OCI-M1 (cell line): ENCODE results near the gene FAM78B.

ENCODE experiments used
- DNase-seq: peaks from one replicate; lab custom pipeline; 2025; lab: John Stamatoyannopoulos, UW

FAM78B gene

GRCh38 chr1:166064951-166065350 is 101.8 kb downstream of the FAM78B start:
- DNase-seq, result no peak

GRCh38 chr1:166064313-166064926 is 102.4 kb downstream of the FAM78B start:
- DNase-seq, result no peak

GRCh38 chr1:166063701-166064100 is 103.1 kb downstream of the FAM78B start:
- DNase-seq, result no peak

GRCh38 chr1:166062421-166063070 is 104.3 kb downstream of the FAM78B start:
- no peak for DNase-seq

- no peak for DNase-seq
Observed at GRCh38 chr1:166057650-166058049, 109.2 kb downstream of the FAM78B start.

- no peak for DNase-seq
Observed at GRCh38 chr1:166053395-166053794, 113.4 kb downstream of the FAM78B start.

- no peak for DNase-seq
Observed at GRCh38 chr1:166040202-166040997, 126.4 kb downstream of the FAM78B start.

- DNase-seq, result no peak
Observed at GRCh38 chr1:166039436-166040201, 127.2 kb downstream of the FAM78B start.

- DNase-seq, result no peak
Observed at GRCh38 chr1:166036092-166036491, 130.7 kb downstream of the FAM78B start.

GRCh38 chr1:166032572-166033371 is 134.0 kb downstream of the FAM78B start:
- no peak for DNase-seq

- no peak for DNase-seq
Observed at GRCh38 chr1:166031932-166032571, 134.7 kb downstream of the FAM78B start.

GRCh38 chr1:166029196-166029945 is 137.4 kb downstream of the FAM78B start:
- DNase-seq, result no peak

GRCh38 chr1:166026555-166026954 is 140.2 kb downstream of the FAM78B start:
- no peak for DNase-seq

- no peak for DNase-seq
Observed at GRCh38 chr1:166026143-166026542, 140.7 kb downstream of the FAM78B start.

- DNase-seq, result no peak
Observed at GRCh38 chr1:166020210-166020609, 146.6 kb downstream of the FAM78B start.
